Measurements from ENCODE around the gene BMP8B.
"Not testable (repeated sequence)": the region's sequence is repeated elsewhere in the genome, so short reads cannot be mapped to it uniquely, and the experiment has no call there.

BMP8B gene

GRCh38 chr1:39776886-39777285, 11.8 kb downstream of the BMP8B start:
- DNase-seq: no peak

- no peak for DNase-seq
These were observed 12.3 kb downstream of the BMP8B start for GRCh38 chr1:39776400-39776713.

- DNase-seq: not testable (repeated sequence)
These were observed 12.8 kb downstream of the BMP8B start for GRCh38 chr1:39775676-39776399.

GRCh38 chr1:39775141-39775540, 13.5 kb downstream of the BMP8B start:
- not testable (repeated sequence) for DNase-seq

- DNase-seq: not testable (repeated sequence)
These were observed 15.2 kb downstream of the BMP8B start for GRCh38 chr1:39773369-39773979.

- not testable (repeated sequence) for DNase-seq
These were observed 17.6 kb downstream of the BMP8B start, which contains the start of gene OXCT2 for GRCh38 chr1:39771022-39771532. TSS of gene OXCT2 (minus strand) at chr1:39771348. CDS start at chr1:39771255, 93 bp downstream.

- DNase-seq: not testable (repeated sequence)
These were observed 18.3 kb downstream of the BMP8B start for GRCh38 chr1:39770100-39771021.

GRCh38 chr1:39769502-39769901, 19.2 kb downstream of the BMP8B start:
- DNase-seq: not testable (repeated sequence)

- DNase-seq: not testable (repeated sequence)
These were observed 22.2 kb downstream of the BMP8B start for GRCh38 chr1:39766466-39766865.

GRCh38 chr1:39764512-39764911, 24.2 kb downstream of the BMP8B start:
- DNase-seq: not testable (repeated sequence)

- DNase-seq: not testable (repeated sequence)
These were observed 24.9 kb downstream of the BMP8B start for GRCh38 chr1:39763619-39764374.

- no peak for DNase-seq
These were observed 25.8 kb downstream of the BMP8B start for GRCh38 chr1:39762550-39763540.

- DNase-seq: no peak
These were observed 27.0 kb downstream of the BMP8B start for GRCh38 chr1:39761557-39762260.

- no peak for DNase-seq
These were observed 27.6 kb downstream of the BMP8B start for GRCh38 chr1:39761016-39761415.

- no peak for DNase-seq
These were observed 28.3 kb downstream of the BMP8B start for GRCh38 chr1:39760074-39761008.

GRCh38 chr1:39759436-39759726, 29.3 kb downstream of the BMP8B start:
- DNase-seq: no peak

GRCh38 chr1:39758556-39759435, 29.9 kb downstream of the BMP8B start:
- DNase-seq: no peak

- DNase-seq: no peak
These were observed 31.2 kb downstream of the BMP8B start for GRCh38 chr1:39757501-39757900.

Data from activated CD4-positive, alpha-beta T cell treated with anti-CD3 and anti-CD28 coated beads for 1 hour (primary cell).